Upper lobe of left lung (tissue), 4 donors: ENCODE data around the gene C17orf107.

ENCODE experiments used
- CTCF ChIP-seq, 6 experiments: fragments of 450-650 bp in 4 of 6; fragments of 200-600 bp in 2 of 6; sonication (generic) in 2 of 6; IDR thresholded peaks; one replicate each; pipeline ENCODE4 v1.5.1; 2016 to 2019; ENCODE audit warnings: antibody characterized with exemption in 6 of 6
- POLR2A ChIP-seq, 4 donors: fragments of 450-650 bp; IDR thresholded peaks; one replicate each; pipeline ENCODE4 v1.5.1; 2016 to 2017; ENCODE audit warnings: antibody characterized with exemption in 4 of 4, mild to moderate bottlenecking in 2 of 4
- POLR2AphosphoS5 ChIP-seq, 2 donors: sonication (generic); formaldehyde crosslinking; IDR thresholded peaks; one replicate each; pipeline ENCODE4 v1.5.1; 2017; ENCODE audit warnings: antibody characterized with exemption in 2 of 2

GRCh38 chr17:4877089-4877488 is 22.2 kb upstream of the C17orf107 start:
- TF ChIP-seq POLR2AphosphoS5 (IDR thresholded peaks at IDR 0.05) = no peak
- no peak for TF ChIP-seq CTCF (IDR thresholded peaks at IDR 0.05)
- TF ChIP-seq POLR2A (IDR thresholded peaks at IDR 0.05) = no peak
